Measurements from ENCODE around the gene NPBWR2.

Gene NPBWR2, protein sequence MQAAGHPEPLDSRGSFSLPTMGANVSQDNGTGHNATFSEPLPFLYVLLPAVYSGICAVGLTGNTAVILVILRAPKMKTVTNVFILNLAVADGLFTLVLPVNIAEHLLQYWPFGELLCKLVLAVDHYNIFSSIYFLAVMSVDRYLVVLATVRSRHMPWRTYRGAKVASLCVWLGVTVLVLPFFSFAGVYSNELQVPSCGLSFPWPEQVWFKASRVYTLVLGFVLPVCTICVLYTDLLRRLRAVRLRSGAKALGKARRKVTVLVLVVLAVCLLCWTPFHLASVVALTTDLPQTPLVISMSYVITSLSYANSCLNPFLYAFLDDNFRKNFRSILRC

DNA sequence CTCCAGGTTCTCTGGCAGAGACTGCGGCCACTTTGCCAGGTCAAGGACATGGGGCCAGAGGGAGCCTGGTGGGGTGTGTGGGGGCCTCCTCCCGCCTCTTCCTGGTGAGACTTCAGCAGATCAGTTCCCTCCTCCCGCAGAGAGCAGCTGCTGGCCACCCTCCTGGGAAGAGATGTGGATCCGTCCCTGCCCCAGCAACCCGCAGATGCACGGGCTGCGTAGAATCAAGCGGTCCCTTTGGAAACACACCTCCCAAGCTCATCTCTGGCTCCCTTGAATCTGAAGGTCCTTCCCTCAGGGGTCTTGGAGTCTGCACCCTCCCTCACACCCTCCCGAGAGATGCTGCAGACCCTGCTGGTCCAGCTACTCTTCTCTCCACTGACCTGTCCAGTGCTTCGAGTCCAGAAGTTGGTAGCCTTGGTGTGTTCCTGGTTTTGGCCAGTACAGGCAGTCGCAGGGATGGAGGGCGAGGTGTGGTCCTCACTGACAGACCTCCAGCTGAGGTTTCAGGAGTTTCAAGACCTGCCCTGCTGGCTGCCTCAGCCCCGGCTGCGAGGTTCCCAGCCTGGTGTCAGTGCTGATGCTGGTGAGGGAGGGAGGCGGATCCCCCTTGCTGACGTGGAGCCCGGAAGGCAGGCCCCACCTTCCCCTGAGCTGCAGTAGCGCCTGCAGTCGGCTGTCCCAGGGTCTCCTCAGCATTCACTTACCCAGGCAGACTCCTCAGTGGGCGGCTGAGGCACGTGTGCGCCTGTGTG, at the start of gene NPBWR2:
TSS of gene NPBWR2 (minus strand) at position 585 of the 755 bp plus-strand sequence. CDS start 734 bp downstream, outside the sequence.
- no peak for DNase-seq

- no peak for DNase-seq
Observed at GRCh38 chr20:64156136-64156885, 48.9 kb upstream of the NPBWR2 start.

- DNase-seq, result no peak
Observed at GRCh38 chr20:64155258-64156135, 48.1 kb upstream of the NPBWR2 start.

DNA sequence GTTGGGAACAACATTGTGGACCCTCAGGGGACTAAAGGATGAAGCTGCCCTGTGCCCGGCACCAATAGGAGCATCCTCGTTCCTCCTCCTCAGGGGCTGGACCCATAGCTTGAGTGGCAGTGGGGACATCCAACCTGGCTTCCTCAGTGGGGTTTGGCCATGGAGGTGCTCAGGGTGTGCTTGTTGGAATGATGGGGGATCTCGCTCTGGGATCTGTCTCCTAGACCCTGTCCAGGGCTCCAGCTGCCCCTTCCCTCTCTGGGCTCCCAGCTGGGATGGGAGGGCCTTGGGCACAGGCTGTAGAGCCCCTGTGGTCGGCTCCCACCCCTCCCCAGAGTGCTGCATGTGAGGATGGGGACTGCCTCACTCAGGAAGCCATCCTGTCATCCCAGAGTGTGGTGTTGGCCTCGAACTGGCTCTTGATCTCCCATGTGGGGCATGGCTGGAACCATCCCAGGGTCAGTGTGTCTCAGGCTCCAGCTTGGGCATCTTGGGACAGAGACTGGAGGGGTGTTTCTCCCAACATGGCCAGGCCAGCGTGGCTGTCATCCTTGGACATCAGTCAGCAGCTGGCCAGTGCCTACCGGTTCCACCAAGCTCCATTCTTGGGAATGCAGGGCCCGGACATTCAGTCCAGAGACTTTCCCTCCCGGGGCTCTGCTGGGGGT, 47.4 kb upstream of the NPBWR2 start:
- DNase-seq, result no peak

GRCh38 chr20:64153861-64154589, 46.7 kb upstream of the NPBWR2 start:
- DNase-seq, result no peak

DNA sequence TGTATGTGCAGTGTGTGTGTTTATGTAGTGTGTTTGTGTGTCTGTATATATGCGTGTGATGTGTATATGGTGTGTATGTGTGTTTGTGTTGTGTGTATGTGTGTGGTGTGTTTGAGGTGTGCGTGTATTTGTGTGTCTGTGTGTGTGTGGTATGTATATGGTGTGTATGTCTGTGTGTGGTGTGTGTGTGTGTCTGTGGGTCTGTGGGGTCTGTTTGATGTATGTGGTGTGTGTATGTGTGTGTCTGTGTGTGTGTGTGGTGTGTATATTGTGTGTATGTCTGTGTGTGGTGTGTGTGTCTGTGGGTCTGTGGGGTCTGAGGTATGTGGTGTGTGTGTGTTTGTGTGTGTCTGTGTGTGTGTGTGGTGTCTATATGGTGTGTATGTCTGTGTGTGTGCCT, 46.0 kb upstream of the NPBWR2 start:
- no peak for DNase-seq

DNA sequence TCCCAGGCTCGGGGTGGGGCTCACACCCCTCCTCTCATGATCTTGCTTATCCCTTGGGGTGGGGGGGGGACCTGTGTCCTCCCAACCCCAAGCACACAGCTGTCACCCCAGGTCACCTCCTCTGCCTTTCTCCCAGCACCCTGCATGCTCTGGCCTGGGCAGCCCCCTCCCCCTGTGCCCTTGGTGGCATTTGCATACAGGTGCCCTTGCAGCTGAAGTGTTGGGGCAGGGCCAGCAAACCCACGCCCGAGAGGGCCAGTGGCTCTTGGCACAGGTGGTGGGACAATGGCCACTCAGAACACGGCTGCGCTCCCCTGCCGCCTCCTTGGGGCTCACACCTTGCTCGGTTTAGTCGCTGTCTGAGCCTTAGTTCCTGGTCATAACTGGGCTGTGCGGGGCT, 45.5 kb upstream of the NPBWR2 start:
- DNase-seq, result no peak

GRCh38 chr20:64151633-64152530, 44.5 kb upstream of the NPBWR2 start:
- no peak for DNase-seq

GRCh38 chr20:64150756-64151632, 43.6 kb upstream of the NPBWR2 start:
- no peak for DNase-seq

DNA sequence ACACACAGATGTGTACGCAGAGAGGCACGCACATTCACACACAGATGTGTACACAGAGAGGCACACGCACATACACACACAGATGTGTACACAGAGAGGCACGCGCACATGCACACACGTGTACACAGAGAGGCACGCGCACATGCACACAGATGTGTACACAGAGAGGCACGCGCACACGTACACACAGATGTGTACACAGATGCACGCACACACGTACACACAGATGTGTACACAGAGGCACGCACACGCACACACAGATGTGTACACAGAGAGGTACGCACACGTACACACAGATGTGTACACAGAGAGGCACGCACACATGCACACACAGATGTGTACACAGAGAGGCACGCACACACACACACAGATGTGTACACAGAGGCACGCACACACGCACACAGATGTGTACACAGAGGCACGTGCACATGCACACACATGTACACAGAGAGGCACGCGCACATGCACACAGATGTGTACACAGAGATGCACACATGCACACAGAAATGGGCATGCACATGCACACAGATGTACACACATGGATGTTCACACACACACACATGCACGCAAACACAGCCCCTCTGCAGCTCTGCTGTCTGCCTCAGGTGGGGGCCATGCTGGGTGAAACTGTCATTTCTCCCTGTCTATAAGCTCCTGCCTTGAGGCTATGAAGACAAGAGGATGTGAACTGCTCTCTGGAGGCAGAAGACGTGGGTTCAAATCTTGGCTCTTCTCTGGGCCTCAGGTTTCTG, 42.6 kb upstream of the NPBWR2 start:
- no peak for DNase-seq

- DNase-seq, result no peak
Observed at GRCh38 chr20:64149141-64149540, 41.8 kb upstream of the NPBWR2 start.

- no peak for DNase-seq
Observed at GRCh38 chr20:64148581-64148980, 41.2 kb upstream of the NPBWR2 start.

GRCh38 chr20:64146936-64147477, 39.6 kb upstream of the NPBWR2 start:
- DNase-seq, result no peak

DNA sequence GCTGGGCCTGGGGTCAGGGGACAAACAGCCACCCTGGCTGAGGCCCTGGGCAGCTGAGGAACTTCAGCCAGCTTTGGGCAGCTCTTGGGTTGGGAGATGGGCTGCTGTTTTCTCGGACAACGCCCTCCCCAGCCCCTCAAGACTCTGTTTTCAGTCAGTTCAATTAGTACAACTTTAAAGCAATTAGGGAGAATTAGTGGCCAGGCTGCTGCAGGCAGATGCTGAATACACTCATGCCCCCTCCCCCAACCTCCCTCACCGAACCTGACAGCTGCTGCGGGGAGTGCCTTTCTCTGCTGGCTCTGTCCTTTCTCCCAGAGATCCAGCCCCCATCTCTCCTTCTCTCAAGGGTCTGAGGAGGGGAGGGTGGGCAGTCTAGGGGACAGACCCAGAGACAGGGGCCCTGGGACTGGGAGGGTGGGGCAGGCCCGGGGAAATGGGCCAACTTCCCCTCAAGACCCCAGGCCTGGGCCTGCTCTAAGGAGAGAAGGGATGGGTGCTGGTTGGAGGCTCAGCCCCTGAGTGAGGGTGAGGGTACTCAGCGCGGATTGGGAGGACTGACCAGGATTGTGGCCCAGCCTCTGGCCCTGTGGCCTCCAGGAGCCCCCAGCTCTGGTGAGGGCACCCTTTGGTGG, 39.1 kb upstream of the NPBWR2 start:
- no peak for DNase-seq

DNA sequence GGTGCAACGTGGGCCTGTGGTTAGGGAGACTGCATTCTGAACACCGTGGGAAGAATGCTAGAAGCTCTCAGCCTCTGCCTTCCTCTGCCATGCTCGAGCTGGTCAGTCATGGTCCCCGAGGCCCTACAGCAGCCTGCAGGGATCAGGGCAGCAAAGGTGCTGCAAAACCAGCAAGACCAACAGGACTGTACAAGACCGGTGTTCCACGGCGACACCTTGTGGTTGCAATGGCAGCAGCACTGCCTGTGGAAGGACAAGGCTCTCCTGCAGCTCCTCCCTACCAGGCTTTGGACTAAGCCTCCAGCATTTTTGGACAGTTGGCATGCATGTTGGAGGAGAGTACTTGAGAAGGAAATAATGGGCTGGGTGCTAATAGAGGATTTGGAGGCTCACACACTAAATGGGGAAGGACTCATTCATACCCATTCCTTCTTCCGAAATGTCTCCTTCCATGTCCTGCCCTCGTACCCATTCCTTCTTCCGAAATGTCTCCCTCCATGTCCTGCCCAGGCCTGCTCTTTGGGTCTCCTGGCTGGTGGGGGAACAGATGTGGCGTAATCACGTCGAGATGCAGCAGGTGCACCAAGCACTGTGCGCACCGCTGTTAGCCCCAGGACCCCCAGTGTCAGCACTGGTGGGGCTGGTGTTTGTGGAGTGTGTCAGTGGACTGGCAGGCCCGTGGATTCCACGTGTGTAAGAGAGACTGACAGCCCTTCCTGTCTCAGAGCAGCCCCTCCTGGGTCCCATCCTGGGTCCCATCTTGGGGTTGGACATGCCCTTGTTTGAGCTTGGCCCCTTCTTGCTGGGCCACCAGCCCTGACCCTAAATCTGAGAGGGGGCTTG, 38.3 kb upstream of the NPBWR2 start:
- no peak for DNase-seq

DNA sequence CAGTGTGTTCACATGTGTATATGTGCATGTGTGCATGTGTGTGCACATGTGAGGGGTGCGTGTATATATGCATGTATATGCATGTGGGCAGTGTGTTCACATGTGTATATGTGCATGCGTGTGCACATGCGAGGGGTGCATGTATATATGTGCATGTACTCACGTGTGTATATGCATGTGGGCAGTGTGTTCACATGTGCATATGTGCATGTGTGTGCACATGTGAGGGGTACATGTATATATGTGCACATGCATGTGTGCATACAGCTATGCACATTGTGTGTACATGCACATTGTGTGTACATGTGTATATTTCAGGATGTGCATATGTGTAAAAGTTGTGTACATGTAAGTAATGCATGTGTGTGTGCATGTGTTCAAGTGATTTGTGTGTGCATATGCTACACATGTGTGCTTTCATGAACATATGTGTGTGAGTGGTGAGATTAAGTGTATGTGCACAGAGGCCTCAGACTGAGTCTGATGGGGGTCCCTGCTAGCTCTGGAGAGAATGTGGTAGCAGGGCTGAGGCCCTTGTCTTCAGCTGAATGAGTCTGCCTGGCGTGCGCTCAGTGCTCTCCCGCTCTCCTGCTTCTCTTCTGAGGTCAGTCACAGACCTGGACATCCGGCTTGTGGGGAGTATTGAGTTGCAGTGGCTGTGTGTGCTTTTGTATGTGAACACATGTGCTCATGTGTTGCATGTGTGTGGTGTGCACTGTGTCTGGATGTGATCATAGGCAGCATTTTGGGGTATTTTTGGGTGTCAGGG, 37.0 kb upstream of the NPBWR2 start:
- no peak for DNase-seq
